ENCODE results near the gene RTN4. TPM values are rescaled to one million over a fixed set of nuclear protein-coding genes. Genes with fewer than 3 reads are reported as not detected.
A peak's percentile ranks its signal among the peaks of the same experiment; 100 is the strongest.

The RTN4 gene
- total RNA-seq, 1 donor from 2014 or later: 384 TPM

DNA sequence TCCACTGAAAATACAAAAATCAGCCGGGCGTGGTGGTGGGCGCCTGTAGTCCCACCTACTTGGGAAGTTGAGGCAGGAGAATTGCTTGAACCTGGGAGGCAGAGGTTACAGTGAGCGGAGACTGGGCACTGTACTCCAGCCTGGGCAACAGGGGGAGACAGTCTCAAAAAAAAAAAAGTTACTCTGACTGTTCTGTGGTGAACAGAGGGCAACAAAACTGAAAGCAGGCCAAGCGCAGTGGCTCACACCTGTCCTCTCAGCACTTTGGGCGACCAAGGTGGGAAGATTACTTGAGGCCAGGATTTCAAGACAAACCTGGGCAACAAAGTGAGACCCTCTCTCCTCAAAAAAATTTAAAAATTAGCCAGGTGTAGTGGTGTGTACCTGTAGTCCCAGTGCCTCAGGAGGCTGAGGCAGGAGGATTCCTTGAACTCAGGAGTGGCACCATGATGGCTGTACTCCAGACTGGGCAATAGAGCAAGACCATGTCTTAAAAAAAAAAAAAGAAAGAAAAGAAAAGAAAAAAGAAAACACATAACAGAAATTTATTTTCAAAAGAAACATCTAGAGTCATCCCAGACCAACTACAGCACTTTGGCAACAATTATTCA is 13.6 kb upstream of the RTN4 start:
- H3K4me3 ChIP-seq (ENCODE audit: low read depth, low read length): no peak overlapping the region
- no peak for DNase-seq (ENCODE audit: low read depth)
- TF ChIP-seq, protein P1, sequence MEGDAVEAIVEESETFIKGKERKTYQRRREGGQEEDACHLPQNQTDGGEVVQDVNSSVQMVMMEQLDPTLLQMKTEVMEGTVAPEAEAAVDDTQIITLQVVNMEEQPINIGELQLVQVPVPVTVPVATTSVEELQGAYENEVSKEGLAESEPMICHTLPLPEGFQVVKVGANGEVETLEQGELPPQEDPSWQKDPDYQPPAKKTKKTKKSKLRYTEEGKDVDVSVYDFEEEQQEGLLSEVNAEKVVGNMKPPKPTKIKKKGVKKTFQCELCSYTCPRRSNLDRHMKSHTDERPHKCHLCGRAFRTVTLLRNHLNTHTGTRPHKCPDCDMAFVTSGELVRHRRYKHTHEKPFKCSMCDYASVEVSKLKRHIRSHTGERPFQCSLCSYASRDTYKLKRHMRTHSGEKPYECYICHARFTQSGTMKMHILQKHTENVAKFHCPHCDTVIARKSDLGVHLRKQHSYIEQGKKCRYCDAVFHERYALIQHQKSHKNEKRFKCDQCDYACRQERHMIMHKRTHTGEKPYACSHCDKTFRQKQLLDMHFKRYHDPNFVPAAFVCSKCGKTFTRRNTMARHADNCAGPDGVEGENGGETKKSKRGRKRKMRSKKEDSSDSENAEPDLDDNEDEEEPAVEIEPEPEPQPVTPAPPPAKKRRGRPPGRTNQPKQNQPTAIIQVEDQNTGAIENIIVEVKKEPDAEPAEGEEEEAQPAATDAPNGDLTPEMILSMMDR (conservative IDR thresholded peaks at IDR 0.05; ENCODE audit: low read depth, low read length): peak; percentile 18

DNA sequence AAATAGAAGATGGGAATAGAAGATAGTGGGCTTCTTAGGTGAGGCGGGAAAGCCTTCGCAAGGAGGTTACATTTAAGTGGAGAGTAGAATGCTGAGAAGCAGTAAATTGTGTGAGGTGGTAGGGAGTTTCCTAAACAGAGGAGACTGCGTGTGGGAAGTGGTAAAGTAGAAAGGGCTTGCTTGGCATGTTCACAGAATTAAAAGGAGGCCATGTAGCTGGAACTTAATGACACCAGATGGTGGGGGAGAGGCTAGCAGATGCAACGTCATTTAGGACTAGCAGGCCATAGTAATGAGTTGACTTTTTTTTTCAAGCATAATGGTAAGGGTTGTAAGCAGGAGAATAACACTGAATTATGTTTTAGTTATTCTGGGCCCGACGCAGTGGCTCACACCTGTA is 13.0 kb upstream of the RTN4 start:
- TF ChIP-seq, protein P1 (conservative IDR thresholded peaks at IDR 0.05; ENCODE audit: low read depth, low read length): no peak
- H3K4me3 ChIP-seq (ENCODE audit: low read depth, low read length): no peak overlapping the region
- no peak for DNase-seq (ENCODE audit: low read depth)

DNA sequence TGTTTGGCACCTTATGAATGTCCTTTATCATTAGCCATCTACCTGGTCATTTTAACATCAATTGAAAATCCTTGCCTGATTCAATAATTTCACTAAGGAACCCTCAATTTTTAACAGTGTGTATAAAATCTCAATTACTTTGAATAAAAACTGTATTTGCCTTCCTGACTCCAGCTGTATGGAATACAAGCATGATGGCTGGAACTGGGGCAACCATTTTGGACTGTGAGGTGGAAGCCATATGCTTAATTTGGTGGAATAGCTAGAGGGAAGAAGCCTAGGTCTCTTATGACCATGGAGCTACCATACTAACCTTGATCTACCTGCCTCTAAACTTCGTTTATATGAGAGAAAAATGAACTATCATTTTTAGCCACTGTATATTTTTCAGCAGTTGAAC is 12.5 kb upstream of the RTN4 start:
- no peak for DNase-seq (ENCODE audit: low read depth)
- TF ChIP-seq, protein P1 (conservative IDR thresholded peaks at IDR 0.05; ENCODE audit: low read depth, low read length): no peak
- H3K4me3 ChIP-seq (ENCODE audit: low read depth, low read length): no peak overlapping the region

DNA sequence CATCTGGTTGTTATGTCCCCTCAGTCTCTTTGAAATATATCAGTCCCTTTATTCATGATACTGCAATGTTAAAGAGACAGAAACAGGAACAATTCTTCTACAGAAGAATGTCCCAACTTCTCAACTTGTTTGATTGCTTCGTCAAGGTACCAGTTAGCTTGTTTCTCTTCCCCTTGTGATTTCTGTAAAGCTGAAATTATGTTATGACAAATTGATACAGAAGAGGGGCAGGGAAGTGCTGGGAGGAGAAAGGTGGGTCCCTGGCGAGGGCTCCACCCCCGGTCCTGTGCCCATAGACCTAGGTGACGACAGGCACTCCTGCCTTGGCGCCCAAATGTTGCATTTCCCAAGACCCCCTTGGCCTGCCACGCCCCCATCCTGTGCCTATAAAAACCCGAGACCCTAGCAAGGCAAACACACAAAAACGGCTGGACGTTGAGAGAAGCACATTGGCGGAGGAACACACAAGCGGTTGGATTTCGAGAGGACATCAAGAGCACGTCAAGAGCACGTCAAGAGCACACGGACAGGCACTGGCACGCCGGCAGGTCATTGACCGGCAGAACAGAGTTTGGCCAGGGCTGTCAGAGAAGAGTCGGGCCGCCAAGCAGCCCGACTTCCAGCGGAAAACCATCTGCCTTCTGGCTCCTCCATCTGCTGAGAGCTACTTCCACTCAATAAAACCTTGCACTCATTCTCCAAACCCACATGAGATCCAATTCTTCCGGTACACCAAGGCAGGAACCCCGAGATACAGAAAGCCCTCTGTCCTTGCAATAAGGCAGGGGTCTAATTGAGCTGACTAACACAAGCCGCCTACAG is 11.5 kb upstream of the RTN4 start:
- DNase-seq (ENCODE audit: low read depth): no peak
- TF ChIP-seq, protein P1 (conservative IDR thresholded peaks at IDR 0.05; ENCODE audit: low read depth, low read length): no peak
- H3K4me3 ChIP-seq (ENCODE audit: low read depth, low read length): no peak overlapping the region

DNA sequence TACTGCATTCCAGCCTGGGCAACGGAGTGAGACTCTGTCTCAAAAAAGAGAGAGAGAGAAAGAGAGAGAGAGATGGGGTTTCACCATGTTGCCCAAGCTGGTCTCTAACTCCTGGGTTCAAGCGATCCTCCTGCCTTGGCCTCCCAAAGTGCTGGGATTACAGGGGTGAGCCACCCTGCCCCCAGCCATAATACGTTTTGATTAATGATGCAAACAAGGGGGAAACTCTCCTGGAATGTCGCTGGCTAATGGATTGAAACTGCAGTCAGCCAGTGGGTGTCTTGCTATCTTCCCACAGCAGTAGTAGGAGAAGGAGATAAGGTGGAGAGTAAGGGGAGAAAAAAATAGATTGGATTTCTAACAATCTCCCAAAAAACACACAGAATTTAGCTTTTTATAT is 9.5 kb upstream of the RTN4 start:
- no peak overlapping the region for H3K4me3 ChIP-seq (ENCODE audit: low read depth, low read length)
- DNase-seq (ENCODE audit: low read depth): no peak
- TF ChIP-seq, protein P1 (conservative IDR thresholded peaks at IDR 0.05; ENCODE audit: low read depth, low read length): no peak

DNA sequence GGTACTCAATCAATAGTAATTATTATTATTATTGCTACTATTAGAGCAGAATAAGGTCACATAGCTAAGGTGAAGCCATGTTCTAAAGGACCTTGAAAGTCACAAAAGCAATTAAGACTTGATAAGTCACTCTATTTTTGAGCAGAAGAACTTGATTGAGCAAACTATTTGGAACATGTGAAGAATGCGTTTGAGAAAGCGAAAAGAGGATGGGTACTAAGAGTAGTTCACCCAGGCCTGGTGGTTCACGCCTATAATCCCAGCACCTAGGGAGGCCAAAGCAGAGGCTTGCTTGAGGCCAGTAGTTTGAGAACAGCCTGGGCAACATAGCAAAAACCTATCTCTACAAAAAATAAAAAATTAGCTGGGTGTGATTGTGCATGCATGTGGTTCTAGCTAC is 7.2 kb upstream of the RTN4 start:
- TF ChIP-seq, protein P1 (conservative IDR thresholded peaks at IDR 0.05; ENCODE audit: low read depth, low read length): no peak
- DNase-seq (ENCODE audit: low read depth): no peak
- no peak overlapping the region for H3K4me3 ChIP-seq (ENCODE audit: low read depth, low read length)
